T1000 (cell line): ENCODE measurements around the gene TRIM37.
"Not testable (repeated sequence)": the region's sequence is repeated elsewhere in the genome, so short reads cannot be mapped to it uniquely, and the experiment has no call there.

Experiments
- DNase-seq: peaks from one replicate; lab custom pipeline; 2025; ENCODE audit warnings: mixed read lengths; lab: John Stamatoyannopoulos, UW

Gene TRIM37

GRCh38 chr17:58991718-58992331, 114.9 kb downstream of the TRIM37 start:
- DNase-seq, result no peak

- DNase-seq, result no peak
These were observed 117.1 kb downstream of the TRIM37 start for GRCh38 chr17:58989629-58990028.

- no peak for DNase-seq
These were observed 120.7 kb downstream of the TRIM37 start for GRCh38 chr17:58985971-58986370.

GRCh38 chr17:58985367-58985766, 121.3 kb downstream of the TRIM37 start:
- DNase-seq, result no peak

DNA sequence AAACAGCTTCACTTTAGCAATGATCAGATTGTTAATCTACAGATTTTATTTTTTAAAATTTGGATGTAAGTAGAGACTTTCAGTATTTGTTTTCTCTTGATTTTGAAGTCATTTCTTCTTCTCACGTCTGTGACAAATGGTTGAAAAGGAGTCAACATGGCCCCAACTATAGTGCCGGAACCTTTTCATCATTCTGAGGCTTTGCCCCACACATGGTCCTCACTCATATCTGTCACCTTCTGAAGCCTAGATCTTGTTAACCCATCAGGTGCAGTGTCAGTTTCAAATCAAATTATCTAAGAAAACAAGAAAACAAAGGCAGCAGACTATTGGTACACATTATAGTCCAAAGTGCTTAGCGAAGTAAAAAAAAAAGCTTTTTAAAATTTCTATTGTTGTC, 124.1 kb downstream of the TRIM37 start:
- DNase-seq, result no peak

- no peak for DNase-seq
These were observed 125.8 kb downstream of the TRIM37 start for GRCh38 chr17:58980706-58981481.

- DNase-seq, result no peak
These were observed 130.1 kb downstream of the TRIM37 start for GRCh38 chr17:58976541-58976940.

GRCh38 chr17:58974354-58974753, 132.3 kb downstream of the TRIM37 start:
- no peak for DNase-seq

- DNase-seq, result no peak
These were observed 135.8 kb downstream of the TRIM37 start for GRCh38 chr17:58970609-58971450.

DNA sequence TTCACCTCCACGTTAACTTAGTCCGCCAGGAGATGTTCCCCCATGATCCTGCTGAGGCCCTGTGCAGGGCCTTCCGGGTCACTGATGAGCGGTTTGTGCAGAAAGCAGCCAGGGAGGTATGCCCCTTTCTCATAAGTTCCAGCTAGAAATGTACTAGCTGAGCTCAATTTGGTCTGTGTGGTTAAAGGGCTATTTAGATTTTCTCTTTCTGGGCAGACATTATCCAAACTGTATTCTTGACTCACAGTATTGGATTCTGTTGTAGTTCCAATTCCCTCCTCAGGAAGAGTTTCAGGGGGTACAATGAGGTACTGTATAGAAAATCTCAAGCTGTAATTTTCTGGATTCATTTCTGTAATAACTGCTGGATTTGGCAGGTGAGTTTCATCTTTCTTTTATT, 137.1 kb downstream of the TRIM37 start:
- no peak for DNase-seq

GRCh38 chr17:58969156-58969555, 137.5 kb downstream of the TRIM37 start:
- no peak for DNase-seq

DNA sequence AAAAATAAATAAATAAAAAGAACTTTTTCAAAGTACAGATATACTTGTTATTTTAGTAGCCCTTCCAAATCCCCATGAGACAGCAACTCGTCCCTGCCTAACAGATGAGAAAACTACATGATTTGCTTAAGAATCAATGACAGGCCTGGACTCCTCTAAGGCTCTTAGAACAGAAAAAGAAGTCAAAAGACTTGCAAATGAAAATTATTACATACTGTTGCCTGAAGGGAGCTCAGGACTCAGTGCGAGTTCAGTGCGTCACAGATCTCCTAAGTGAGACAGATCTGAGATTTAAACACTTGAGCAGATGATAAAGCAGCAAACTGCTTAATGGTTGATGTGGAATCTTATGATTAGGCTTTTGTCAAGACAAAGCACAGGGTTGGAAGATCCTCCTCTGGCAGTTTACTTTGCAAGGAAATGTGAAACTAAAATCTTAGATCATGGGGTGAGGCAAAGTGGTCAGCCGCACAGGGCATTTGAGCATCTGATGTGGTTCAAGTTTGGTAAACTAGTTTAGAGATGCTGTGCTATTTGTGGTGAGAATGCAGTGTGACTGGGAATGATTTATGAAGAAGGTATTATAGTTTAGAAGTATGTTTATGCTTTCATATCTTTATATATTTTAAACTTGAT, 138.1 kb downstream of the TRIM37 start:
- DNase-seq, result no peak

DNA sequence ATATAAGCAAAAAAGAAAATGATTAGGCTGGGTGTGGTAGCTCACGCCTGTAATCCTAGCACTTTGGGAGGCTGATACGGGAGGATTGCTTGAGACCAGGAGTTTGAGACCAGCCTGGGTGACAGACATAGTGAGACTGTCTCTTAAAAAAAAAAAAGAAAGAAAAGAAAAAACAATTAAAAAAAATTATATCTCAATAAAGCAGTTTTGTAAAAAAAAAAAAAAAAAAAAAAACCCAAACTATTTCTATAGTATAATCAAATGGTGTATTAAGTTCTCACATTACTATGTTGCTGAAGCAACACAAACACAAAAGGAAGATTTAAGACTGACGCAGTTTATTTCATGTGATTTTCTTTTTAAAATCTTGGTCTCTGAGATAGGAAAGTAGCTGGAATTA, 140.5 kb downstream of the TRIM37 start:
- DNase-seq, result no peak

DNA sequence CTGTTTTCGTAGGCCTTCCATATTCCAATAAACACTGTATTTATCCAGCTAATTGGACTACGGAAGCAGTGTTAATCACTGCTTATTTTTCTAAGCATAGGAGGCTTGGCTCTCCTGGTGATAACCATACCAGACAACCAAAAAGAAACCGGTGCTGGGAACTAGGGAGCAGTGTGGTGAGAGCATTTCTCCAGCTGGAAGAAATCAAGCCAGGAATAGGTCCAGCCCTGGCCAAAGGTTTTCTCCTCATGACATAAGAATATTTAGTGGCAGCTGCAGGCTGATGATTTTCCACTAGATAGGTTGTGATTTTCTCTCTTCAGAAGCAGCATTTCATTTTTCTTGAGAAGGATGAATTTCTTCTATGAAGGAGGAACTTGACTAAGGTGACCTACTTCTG, 141.5 kb downstream of the TRIM37 start:
- DNase-seq, result no peak

GRCh38 chr17:58960068-58960467, 146.6 kb downstream of the TRIM37 start:
- no peak for DNase-seq

- not testable (repeated sequence) for DNase-seq
These were observed 149.0 kb downstream of the TRIM37 start for GRCh38 chr17:58957725-58958073.

GRCh38 chr17:58956997-58957724, 149.5 kb downstream of the TRIM37 start:
- DNase-seq, result no peak

- DNase-seq, result not testable (repeated sequence)
These were observed 152.3 kb downstream of the TRIM37 start for GRCh38 chr17:58954358-58954757.

DNA sequence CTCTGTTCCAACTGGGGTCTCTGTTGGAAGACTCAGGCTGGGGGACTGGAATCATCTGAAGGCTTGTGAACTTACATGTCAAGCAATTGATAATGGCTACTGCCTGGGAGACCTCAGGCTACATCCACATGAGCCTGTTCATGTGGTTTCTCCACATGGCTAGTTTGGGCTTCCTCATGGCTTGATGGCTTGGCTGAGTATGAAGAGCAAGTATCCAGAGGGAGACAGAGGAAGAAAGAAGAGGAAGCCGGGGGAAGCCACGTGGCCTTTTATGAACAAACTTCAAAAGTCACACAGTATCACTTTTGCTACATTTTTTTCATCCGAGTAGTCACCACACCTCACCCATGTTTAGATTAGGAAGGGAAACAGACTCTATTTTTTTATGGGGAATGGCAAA, 158.9 kb downstream of the TRIM37 start:
- DNase-seq, result no peak

GRCh38 chr17:58947411-58947810, 159.3 kb downstream of the TRIM37 start:
- DNase-seq, result no peak

DNA sequence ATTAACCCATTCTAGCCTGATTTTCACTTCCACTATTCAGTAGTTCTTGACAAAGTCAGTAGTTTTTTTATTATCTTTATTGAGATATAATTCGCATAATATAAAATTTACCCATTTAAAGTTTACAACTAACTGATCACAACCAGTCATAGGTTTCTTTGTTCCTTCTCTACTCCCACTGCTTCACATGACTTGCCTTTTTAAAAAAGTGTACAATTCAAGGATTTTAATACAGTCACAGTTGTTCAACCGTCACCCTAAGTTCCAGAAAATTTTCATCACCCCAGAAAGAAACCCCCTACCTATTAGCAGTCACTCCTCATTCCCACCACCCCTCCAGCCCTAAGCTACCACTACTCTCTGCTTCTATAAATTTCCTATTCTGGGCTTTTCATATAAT, 162.5 kb downstream of the TRIM37 start:
- DNase-seq, result no peak

DNA sequence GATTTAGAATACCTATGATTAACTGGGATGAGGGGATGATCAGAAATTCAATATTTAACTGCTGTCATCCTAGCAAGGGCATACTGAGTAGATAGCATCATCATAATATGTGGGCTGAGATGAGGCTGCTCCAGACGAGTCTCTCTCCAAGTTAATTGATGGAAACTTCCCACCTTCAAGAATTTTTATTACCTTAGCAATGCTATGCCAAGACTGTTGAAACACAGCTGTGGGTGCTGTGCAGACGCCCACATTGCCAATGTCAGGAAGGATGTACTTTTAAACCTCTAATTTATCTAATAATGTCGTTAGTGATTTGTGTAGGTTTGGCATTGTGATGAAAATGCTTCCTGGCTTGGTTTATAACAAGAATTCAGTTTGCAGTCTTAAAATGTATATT, 170.4 kb downstream of the TRIM37 start:
- no peak for DNase-seq
